K562 (cell line): Measurements from ENCODE around the gene ALOXE3.

Experiments used
- ATF7 ChIP-seq: fragments of 450-650 bp; IDR thresholded peaks from 2 replicates; pipeline ENCODE4 v1.7.1; 2014; ENCODE audit warnings: mild to moderate bottlenecking, moderate library complexity
- DPF2 ChIP-seq: fragments of 450-650 bp; IDR thresholded peaks from 2 replicates; pipeline ENCODE4 v1.6.1; 2016
- EZH2 ChIP-seq: IDR thresholded peaks from 2 replicates; pipeline ENCODE4 v1.6.1; 2012; ENCODE audit warnings: low read depth, mild to moderate bottlenecking, inconsistent platforms, low read length, borderline replicate concordance
- GATAD2A ChIP-seq: fragments of 450-650 bp; IDR thresholded peaks from 2 replicates; pipeline ENCODE4 v1.6.1; 2017
- NFIC ChIP-seq: fragments of 450-650 bp; IDR thresholded peaks from 2 replicates; pipeline ENCODE4 v1.6.1; 2017; ENCODE audit warnings: mild to moderate bottlenecking, inconsistent platforms
- SPI1 ChIP-seq: IDR thresholded peaks from 2 replicates; pipeline ENCODE4 v1.6.1; 2011; ENCODE audit warnings: low read depth, low read length, control low read depth, borderline replicate concordance
- TAF1 ChIP-seq: IDR thresholded peaks from 2 replicates; pipeline ENCODE4 v1.6.1; 2011; ENCODE audit warnings: mild to moderate bottlenecking, low read length, moderate library complexity; ENCODE audit not compliant: insufficient read depth, control insufficient read depth, severe bottlenecking; ENCODE audit errors: extremely low read depth
- YY1 ChIP-seq, 3 experiments: IDR thresholded peaks; 2 replicates each; pipeline ENCODE4 v1.6.1; 2011; ENCODE audit warnings: low read length in 2 of 3, mild to moderate bottlenecking in 2 of 3, moderate library complexity in 2 of 3, borderline replicate concordance in 1 of 3, control low read depth in 1 of 3, low read depth in 1 of 3; ENCODE audit not compliant: insufficient read depth in 3 of 3, insufficient replicate concordance in 2 of 3, control insufficient read depth in 1 of 3, insufficient read length in 1 of 3; ENCODE audit errors: extremely low read depth in 1 of 3
- ZNF124 ChIP-seq: sonication (generic); formaldehyde crosslinking; IDR thresholded peaks from 2 replicates; pipeline ENCODE4 v1.8.1; 2022; ENCODE audit warnings: missing genetic modification reagents
- TF ChIP-seq, protein P1 (sequence below), 3 experiments: IDR thresholded peaks in 2 of 3; conservative IDR thresholded peaks in 1 of 3; 2 replicates each; pipeline ENCODE4 v1.5.1; 2011 to 2012; ENCODE audit warnings: low read length in 3 of 3, mild to moderate bottlenecking in 3 of 3, control low read depth in 2 of 3, improper control_type of control experiment in 1 of 3, inconsistent platforms in 1 of 3, low read depth in 1 of 3, mixed read lengths in 1 of 3, moderate library complexity in 1 of 3; ENCODE audit not compliant: insufficient read depth in 2 of 3
- TF ChIP-seq, protein P2 (sequence below), 2 experiments: fragments of 450-650 bp; IDR thresholded peaks; 2 replicates each; pipeline ENCODE4 v1.6.1; 2016; ENCODE audit warnings: mild to moderate bottlenecking in 2 of 2, borderline replicate concordance in 1 of 2, low read depth in 1 of 2, moderate library complexity in 1 of 2
- TF ChIP-seq, protein P3 (sequence below): fragments of 450-650 bp; IDR thresholded peaks from 2 replicates; pipeline ENCODE4 v1.6.1; 2016
- TF ChIP-seq, protein P4 (sequence below), 3 experiments: fragments of 200-800 bp in 1 of 3; sonication (Bioruptor generic) in 1 of 3; sonication (generic) in 1 of 3; formaldehyde crosslinking in 1 of 3; IDR thresholded peaks; 2 replicates each; pipeline versions ENCODE4 v1.6.1 to v1.8.0; 2016 to 2022; ENCODE audit warnings: mild to moderate bottlenecking in 2 of 3, missing compliant biosample characterization in 2 of 3, missing genetic modification characterization in 2 of 3, missing genetic modification reagents in 1 of 3

DNA sequence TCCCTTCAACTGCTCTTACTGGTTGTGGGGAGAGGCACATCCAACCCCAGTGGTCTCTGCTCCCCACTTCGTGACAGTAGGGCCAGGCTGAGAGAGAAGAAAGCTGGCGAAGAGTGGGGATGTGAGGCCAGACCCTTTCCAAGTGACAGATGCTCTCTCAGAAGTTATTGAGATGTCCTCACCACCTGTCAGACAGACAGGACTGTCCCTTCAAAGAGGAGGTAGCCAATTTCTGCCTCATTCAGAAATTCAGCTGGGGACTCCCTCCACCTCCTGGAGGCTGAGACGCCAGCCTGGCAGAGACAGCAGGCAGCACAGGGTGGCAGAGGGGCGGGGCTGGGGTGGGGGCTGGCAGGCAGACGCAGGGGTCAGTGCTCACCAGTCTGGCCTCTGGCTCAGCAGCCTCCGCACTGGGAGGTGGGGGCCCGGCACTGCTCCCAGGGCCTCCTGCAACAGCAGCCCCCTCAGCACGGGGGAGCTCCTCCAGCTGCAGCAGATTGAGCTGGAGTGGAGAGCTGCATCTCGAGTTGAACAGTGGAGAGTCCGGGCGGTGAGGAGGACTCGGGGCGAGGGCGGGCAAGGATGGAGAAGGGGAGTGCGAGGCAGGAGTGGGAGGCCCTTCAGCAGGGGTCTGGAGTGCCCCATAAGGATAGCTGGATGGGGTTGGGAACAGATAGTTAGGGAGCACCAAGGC is 24.7 kb upstream of the ALOXE3 start:
- TF ChIP-seq, protein P1, sequence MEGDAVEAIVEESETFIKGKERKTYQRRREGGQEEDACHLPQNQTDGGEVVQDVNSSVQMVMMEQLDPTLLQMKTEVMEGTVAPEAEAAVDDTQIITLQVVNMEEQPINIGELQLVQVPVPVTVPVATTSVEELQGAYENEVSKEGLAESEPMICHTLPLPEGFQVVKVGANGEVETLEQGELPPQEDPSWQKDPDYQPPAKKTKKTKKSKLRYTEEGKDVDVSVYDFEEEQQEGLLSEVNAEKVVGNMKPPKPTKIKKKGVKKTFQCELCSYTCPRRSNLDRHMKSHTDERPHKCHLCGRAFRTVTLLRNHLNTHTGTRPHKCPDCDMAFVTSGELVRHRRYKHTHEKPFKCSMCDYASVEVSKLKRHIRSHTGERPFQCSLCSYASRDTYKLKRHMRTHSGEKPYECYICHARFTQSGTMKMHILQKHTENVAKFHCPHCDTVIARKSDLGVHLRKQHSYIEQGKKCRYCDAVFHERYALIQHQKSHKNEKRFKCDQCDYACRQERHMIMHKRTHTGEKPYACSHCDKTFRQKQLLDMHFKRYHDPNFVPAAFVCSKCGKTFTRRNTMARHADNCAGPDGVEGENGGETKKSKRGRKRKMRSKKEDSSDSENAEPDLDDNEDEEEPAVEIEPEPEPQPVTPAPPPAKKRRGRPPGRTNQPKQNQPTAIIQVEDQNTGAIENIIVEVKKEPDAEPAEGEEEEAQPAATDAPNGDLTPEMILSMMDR (IDR thresholded peaks at IDR 0.05 in 2 of 3, conservative IDR thresholded peaks at IDR 0.05 in 1 of 3; ENCODE audit: insufficient read depth in 2 of 3, low read depth in 1 of 3, low read length in 3 of 3), result no peak
- TF ChIP-seq EZH2 (no peak), TAF1 (no peak), GATAD2A (no peak), ZNF124 (CRISPR knock-in tag) (no peak), NFIC (no peak), YY1 (IDR thresholded peaks at IDR 0.05; ENCODE audit: borderline replicate concordance in 1 of 3, control insufficient read depth in 1 of 3, extremely low read depth in 1 of 3, insufficient read depth in 3 of 3, insufficient read length in 1 of 3, insufficient replicate concordance in 2 of 3, low read depth in 1 of 3, low read length in 2 of 3) (no peak), DPF2 (no peak), ATF7 (no peak), SPI1 (no peak)
- TF ChIP-seq, protein P2, sequence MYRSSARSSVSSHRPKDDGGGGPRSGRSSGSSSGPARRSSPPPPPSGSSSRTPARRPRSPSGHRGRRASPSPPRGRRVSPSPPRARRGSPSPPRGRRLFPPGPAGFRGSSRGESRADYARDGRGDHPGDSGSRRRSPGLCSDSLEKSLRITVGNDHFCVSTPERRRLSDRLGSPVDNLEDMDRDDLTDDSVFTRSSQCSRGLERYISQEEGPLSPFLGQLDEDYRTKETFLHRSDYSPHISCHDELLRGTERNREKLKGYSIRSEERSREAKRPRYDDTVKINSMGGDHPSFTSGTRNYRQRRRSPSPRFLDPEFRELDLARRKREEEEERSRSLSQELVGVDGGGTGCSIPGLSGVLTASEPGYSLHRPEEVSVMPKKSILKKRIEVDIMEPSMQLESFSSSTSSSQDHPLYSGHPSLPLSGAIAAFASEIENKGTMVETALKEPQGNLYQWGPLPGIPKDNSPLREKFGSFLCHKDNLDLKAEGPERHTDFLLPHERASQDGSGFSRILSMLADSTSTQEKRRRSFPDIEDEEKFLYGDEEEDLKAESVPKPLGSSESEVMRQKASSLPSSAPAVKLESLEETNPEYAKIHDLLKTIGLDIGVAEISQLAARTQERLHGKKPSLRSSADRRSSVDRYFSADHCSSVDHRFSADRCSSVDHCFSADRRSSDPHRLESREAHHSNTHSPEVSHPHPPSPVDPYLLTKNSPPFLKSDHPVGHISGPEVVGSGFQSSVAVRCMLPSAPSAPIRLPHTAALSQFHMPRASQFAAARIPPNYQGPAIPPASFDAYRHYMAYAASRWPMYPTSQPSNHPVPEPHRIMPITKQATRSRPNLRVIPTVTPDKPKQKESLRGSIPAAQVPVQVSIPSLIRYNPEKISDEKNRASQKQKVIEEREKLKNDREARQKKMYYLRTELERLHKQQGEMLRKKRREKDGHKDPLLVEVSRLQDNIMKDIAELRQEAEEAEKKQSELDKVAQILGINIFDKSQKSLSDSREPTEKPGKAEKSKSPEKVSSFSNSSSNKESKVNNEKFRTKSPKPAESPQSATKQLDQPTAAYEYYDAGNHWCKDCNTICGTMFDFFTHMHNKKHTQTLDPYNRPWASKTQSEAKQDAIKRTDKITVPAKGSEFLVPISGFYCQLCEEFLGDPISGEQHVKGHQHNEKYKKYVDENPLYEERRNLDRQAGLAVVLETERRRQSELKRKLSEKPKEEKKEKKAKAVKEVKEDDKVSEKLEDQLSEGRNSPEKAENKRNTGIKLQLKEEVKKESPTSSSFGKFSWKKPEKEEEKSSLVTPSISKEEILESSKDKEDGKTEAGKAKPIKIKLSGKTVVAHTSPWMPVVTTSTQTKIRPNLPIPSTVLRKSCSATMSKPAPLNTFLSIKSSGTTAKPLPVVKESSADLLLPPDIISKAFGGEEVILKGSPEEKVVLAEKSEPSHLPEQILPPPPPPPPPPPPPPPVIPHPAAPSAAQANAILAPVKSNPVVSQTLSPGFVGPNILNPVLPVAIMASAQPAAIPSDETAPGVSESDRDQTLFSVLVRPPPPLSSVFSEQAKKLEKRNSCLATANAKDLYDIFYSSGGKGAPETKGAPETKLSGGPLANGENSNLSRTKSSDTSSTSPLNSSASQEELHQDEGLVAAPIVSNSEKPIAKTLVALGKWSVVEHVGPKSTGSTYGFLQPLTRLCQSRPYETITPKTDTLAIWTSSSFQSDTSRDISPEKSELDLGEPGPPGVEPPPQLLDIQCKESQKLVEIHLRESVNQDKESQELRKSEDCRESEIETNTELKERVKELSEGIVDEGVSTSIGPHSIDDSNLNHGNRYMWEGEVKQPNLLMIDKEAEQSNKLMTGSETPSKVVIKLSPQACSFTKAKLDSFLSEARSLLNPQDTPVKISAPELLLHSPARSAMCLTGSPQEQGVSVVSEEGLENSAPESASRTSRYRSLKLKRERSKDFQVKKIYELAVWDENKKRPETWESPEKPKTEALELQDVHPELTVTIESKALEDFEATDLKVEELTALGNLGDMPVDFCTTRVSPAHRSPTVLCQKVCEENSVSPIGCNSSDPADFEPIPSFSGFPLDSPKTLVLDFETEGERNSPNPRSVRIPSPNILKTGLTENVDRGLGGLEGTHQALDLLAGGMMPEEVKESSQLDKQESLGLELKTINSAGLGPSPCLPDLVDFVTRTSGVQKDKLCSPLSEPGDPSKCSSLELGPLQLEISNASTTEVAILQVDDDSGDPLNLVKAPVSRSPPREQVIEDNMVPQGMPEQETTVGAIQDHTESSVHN (IDR thresholded peaks at IDR 0.05; ENCODE audit: borderline replicate concordance in 1 of 2, low read depth in 1 of 2), result no peak
- TF ChIP-seq, protein P3, sequence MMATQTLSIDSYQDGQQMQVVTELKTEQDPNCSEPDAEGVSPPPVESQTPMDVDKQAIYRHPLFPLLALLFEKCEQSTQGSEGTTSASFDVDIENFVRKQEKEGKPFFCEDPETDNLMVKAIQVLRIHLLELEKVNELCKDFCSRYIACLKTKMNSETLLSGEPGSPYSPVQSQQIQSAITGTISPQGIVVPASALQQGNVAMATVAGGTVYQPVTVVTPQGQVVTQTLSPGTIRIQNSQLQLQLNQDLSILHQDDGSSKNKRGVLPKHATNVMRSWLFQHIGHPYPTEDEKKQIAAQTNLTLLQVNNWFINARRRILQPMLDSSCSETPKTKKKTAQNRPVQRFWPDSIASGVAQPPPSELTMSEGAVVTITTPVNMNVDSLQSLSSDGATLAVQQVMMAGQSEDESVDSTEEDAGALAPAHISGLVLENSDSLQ, result no peak
- TF ChIP-seq, protein P4, sequence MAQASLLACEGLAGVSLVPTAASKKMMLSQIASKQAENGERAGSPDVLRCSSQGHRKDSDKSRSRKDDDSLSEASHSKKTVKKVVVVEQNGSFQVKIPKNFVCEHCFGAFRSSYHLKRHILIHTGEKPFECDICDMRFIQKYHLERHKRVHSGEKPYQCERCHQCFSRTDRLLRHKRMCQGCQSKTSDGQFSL (CRISPR knock-in tag; IDR thresholded peaks at IDR 0.05), result no peak
- TF ChIP-seq, protein P4 (tag; IDR thresholded peaks at IDR 0.05), result no peak
